A673 (cell line): ENCODE results near the gene UFSP2.

Source experiments
- EZH2 ChIP-seq: fragments of 200-600 bp; sonication (generic); IDR thresholded peaks from 2 replicates; pipeline ENCODE4 v1.6.1; 2017; ENCODE audit warnings: borderline replicate concordance, low read depth, mild to moderate bottlenecking, mixed read lengths, antibody characterized with exemption, low read length; ENCODE audit not compliant: poor library complexity, severe bottlenecking
- TF ChIP-seq, protein P1 (sequence below): fragments of 300-800, 200-600 bp; sonication (generic); conservative IDR thresholded peaks from 2 replicates; pipeline ENCODE4 v1.5.1; 2017; ENCODE audit warnings: low read depth, mild to moderate bottlenecking, antibody characterized with exemption, low read length, moderate library complexity, mixed read lengths

DNA sequence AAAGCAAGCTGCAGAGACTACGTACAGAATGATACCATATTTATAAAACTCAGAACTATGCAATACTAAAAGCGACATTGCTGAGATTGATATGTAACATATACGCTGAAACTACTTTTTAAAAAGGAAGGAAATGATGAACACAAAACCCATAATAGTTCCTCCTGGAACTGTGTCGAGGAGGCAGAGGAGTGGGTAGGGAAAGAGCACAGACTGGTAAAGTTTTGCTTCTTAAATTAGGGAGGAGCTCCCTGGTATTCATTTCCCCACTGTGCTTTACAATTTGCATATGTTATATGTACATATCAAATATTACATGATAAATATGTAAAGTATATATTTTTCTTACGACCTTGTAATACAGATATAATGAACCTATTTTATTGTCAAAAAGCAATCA, 13.9 kb downstream of the UFSP2 start:
- TF ChIP-seq, protein P1, sequence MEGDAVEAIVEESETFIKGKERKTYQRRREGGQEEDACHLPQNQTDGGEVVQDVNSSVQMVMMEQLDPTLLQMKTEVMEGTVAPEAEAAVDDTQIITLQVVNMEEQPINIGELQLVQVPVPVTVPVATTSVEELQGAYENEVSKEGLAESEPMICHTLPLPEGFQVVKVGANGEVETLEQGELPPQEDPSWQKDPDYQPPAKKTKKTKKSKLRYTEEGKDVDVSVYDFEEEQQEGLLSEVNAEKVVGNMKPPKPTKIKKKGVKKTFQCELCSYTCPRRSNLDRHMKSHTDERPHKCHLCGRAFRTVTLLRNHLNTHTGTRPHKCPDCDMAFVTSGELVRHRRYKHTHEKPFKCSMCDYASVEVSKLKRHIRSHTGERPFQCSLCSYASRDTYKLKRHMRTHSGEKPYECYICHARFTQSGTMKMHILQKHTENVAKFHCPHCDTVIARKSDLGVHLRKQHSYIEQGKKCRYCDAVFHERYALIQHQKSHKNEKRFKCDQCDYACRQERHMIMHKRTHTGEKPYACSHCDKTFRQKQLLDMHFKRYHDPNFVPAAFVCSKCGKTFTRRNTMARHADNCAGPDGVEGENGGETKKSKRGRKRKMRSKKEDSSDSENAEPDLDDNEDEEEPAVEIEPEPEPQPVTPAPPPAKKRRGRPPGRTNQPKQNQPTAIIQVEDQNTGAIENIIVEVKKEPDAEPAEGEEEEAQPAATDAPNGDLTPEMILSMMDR: no peak
- no peak for TF ChIP-seq EZH2
